ENCODE measurements around the gene KRT1.

The KRT1 gene

DNA sequence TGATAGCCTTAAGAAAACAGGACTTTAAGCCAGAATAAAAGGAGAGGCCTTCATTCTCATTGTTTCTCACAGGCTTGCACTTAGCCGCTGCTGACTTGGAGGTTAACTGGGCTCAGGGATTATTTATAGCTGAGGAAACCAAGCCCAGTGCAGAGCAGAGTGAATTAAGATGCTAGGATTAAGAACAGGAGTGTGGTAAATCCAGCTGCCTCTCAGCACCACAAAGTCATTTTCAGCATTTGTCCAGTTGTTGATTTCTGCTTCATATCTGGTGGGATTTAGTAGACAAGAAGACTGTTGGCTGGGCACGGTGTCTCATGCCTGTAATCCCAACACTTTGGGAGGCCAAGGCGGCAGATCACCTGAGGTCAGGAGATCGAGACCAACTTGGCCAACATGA is 47.6 kb downstream of the KRT1 start:
- no peak for DNase-seq

DNA sequence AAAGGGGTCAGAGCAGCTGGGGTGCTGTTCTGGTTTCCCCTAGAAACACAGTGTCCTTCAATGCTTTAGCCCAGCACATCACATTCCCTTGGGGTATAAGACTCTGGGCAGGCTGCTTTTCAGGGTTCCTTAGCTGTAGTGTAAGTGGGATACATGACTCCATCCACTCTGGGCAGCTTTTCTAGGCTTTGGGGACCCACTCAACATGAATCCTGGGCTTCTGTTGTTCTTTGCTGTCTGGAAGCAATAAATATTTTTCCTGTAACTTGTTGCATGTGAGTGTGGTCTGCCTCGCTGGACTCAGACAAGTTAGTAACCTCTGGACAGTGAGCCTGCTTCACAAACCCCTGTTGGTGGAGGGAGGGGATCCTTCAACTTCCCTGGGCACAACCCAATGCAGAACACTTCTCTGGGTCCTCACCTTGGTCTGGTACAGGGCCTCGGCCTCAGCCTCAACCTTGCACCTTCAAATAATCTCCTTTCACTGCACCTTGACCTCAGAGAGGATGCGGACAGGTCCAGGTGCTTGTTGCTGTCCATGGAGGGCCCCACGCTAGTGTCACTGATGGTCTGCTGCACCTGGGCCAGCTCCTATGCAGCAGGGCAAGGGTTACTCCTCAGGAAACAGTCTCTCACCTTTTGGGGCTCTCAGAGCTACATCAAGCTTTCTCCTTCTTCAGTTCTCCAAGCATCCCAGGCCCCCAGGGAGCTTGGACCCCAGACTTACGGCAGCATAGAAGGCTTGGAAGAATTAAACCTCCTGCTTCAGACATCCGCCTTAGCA is 48.3 kb downstream of the KRT1 start:
- no peak for DNase-seq

DNA sequence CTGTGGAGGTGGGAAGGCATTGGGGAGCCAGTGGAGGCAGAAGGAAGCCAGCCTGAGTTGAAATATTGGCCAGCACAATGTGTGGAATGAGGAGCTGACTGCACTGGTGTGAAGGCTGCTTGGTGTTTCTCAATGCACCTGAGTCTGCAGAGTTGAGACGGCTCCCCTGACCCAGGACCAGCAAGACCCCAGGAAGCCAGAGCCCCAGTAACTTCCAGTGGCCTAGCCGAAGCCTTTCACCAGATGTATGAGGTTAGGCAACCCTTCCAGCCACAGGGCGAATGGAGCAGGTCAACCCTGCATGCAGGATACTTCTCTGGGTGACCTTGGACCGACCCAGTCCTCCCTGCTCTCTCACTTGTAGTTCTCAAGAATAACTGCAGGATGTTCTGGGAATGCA is 48.9 kb downstream of the KRT1 start:
- no peak for DNase-seq

DNA sequence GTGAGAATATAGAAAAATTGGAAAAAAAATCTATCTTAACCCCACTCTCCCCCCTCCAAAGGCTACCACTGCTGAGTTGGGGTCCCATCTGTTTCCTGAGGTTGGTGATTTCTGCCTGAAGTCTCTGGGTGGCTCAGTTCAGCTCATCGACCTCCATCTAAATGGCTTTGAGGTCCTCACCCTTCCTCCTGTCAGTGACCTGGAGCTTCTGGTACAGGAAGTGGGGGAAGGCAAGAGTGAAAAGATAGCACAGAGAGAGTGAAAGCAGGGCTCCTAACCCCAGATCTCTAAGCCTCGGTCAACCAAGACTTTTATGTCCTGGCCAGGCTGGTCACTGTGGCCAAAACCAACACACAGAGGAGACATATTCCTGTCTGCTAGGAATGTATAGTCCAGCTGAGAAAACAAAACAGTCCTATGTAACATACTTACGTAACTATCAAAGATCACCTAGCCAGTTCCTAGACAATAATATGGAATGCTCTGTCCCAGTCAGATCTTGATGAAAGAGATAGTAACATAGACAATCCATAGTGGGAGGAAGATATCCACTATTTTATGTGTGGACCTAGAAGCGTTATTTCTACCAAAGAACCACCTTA is 49.5 kb downstream of the KRT1 start:
- DNase-seq = no peak

DNA sequence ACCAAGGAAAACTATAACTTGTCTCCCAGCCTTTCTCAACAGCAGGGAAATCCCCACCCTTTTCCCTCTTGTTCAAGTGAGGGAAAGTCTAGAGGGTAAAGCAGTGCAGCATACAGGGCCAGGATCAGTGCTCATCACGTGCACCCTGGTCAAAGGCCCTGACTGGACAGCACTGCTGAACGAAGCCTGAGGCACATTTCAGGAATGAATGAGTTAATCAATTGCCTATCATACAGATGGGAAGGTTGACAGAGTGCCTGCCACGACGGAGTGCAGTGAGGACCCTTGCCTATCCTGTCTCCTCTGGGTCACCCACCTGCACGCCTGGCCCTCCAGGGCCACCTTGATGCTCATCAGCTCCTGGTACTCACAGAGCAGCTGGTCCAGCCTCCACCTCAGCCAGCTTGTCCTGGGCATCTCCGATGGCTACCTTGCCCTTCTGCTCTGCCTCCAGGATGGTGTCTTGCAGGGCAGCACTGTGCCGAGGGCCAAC is 50.2 kb downstream of the KRT1 start:
- DNase-seq = no peak

DNA sequence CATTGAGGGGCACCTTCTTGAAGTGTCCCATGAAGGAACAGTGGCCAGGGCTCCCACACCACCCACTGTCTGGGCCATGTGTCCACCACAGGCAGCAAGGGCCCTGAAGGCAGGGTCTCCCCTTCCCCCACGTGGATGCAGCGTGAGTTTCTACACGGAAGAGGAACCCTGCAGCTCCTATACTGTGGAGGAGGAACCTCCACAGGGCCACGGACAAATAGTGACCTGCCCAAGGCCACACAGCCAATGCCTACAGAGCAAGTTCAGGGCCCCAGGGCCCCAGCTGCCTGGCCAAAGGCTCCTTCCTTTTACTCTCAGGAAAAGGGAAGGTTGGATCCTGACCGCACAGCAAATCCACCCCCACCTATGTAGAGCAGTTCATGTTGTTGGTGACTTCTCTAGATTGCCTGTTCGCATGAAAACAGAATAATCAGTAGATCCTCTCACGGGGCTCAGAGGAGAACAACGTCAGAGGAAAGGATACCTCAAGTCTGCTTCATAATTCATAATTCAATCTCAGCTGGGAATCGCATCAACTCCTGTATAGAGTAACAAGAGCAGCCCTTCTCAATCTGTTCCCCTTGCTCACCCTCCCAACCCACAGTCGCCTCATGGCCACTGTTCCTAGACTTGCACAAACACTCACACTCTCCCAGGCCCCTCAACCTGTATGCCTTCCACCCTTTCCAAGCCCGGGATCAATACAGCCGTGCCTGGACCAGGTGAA is 50.8 kb downstream of the KRT1 start:
- no peak for DNase-seq

DNA sequence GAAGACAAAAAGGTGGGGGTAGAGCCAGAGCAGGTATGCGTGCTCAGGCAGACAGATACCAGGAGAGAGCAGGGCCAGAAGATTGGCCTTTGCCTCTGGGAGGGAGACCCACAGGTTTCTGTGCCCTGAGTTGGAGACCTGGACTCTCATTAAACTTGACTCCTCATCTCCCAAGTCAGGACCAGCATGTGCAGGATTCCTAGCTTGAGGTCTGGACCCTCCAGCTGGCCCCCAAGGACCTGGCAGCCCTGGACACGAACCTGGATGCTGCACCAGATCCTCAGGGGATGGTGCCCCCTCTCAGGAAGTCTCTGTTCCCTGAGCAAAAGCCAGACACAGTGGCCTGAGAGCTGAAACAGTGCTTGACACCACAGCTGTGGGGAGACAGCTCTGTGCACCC is 51.4 kb downstream of the KRT1 start:
- DNase-seq = no peak

DNA sequence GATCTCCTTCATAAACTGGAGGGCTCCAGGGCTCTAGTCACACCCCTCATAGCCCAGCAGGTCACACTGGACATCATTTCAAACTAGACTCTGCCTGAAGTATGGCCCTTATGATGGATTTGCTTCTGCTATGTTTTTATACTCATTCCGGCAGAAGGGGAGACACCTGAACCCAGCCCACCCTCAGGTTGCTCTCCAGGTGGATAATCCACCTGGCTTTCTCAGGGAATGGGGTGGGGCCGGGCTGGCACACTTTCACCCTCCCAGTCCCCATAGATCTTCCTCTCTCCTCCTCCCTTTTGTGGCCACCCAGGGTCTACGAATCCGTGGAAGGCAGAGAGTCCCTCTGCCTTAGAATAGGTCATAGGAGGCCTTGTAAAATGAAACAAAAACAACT is 52.1 kb downstream of the KRT1 start:
- DNase-seq = no peak

DNA sequence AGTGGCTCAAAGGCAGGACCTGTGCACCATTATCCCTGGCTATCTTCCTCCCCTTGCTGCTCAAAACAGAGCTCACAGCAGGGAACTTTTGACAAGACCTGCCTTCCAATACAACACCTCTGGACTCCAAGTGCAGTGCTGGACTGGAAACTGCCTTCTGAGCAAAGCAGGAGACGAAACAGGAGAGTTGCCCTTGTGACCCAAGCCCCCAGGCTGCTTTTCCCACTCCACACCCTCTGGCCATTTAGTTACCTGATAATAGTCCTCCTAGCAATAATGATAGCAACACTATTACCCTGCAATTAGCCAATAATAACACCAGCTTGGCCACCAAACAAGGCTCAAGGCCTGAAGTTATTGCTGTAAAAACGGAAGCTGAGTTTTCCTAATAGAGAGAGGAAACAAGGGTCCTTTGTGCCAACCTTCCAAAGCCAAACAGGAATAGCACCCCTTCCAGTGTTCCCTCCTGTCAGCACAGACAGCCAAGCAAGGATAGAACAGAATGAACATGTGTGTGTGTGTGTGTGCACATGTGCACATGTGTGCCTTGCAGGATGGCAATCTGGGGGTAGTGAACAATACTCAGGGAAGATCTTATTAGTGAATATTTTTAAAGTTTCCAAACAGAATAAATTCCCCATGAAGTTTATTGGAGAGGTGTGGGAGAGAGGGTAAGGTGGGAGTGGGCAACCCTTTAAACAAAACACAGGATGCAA is 52.7 kb downstream of the KRT1 start:
- no peak for DNase-seq

Measured in activated CD4-positive, alpha-beta T cell treated with anti-CD3 and anti-CD28 coated beads for 48 hours (primary cell).